ENCODE measurements around the gene IFRD1.

The IFRD1 gene

GRCh38 chr7:112488264-112488552, 37.9 kb downstream of the IFRD1 start:
- Histone ChIP-seq H3K9ac (no peak overlapping the region), H2AFZ (no peak overlapping the region), H3K4me1 (no peaks in the 10 kb centered on the region), H3K36me3 (ENCODE audit: control insufficient read depth, insufficient read depth, low read length) (no peaks in the 10 kb centered on the region), H3K27ac (no peak overlapping the region), H3K9me3 (ENCODE audit: control insufficient read depth, low read length) (no peaks in the 10 kb centered on the region), H3K4me2 (ENCODE audit: low read length) (no peak overlapping the region), H3K4me3 (ENCODE audit: low read depth, low read length) (no peak overlapping the region), H3K27me3 (ENCODE audit: control insufficient read depth, insufficient read depth, low read length) (no peaks in the 10 kb centered on the region), H3K79me2 (no peaks in the 10 kb centered on the region)
- no peak for TF ChIP-seq CTCF (IDR thresholded peaks at IDR 0.05)

- H3K27me3 ChIP-seq (ENCODE audit: control insufficient read depth, insufficient read depth, low read length): no peaks in the 10 kb centered on the region
- no peaks in the 10 kb centered on the region for H3K9me3 ChIP-seq (ENCODE audit: control insufficient read depth, low read length)
- no peak for TF ChIP-seq CTCF (IDR thresholded peaks at IDR 0.05)
- H3K4me3 ChIP-seq (ENCODE audit: low read depth, low read length): no peak overlapping the region
- no peaks in the 10 kb centered on the region for H3K36me3 ChIP-seq (ENCODE audit: control insufficient read depth, insufficient read depth, low read length)
- H2AFZ ChIP-seq: no peak overlapping the region
- no peaks in the 10 kb centered on the region for H3K79me2 ChIP-seq
- no peak overlapping the region for H3K9ac ChIP-seq
- no peak overlapping the region for H3K27ac ChIP-seq
- no peaks in the 10 kb centered on the region for H3K4me1 ChIP-seq
- H3K4me2 ChIP-seq (ENCODE audit: low read length): no peak overlapping the region
Observed at GRCh38 chr7:112492186-112492585, 41.9 kb downstream of the IFRD1 start.

GRCh38 chr7:112494656-112495055, 44.4 kb downstream of the IFRD1 start:
- H2AFZ ChIP-seq: no peak overlapping the region
- H3K36me3 ChIP-seq (ENCODE audit: control insufficient read depth, insufficient read depth, low read length): no peaks in the 10 kb centered on the region
- no peaks in the 10 kb centered on the region for H3K79me2 ChIP-seq
- no peak overlapping the region for H3K9ac ChIP-seq
- H3K4me3 ChIP-seq (ENCODE audit: low read depth, low read length): no peak overlapping the region
- H3K4me1 ChIP-seq: no peaks in the 10 kb centered on the region
- no peak for TF ChIP-seq CTCF (IDR thresholded peaks at IDR 0.05)
- no peak overlapping the region for H3K4me2 ChIP-seq (ENCODE audit: low read length)
- H3K27me3 ChIP-seq (ENCODE audit: control insufficient read depth, insufficient read depth, low read length): no peaks in the 10 kb centered on the region
- no peaks in the 10 kb centered on the region for H3K9me3 ChIP-seq (ENCODE audit: control insufficient read depth, low read length)
- H3K27ac ChIP-seq: no peak overlapping the region

- no peaks in the 10 kb centered on the region for H3K79me2 ChIP-seq
- H2AFZ ChIP-seq: no peak overlapping the region
- H3K4me1 ChIP-seq: no peaks in the 10 kb centered on the region
- no peak overlapping the region for H3K9ac ChIP-seq
- no peaks in the 10 kb centered on the region for H3K27me3 ChIP-seq (ENCODE audit: control insufficient read depth, insufficient read depth, low read length)
- H3K36me3 ChIP-seq (ENCODE audit: control insufficient read depth, insufficient read depth, low read length): no peaks in the 10 kb centered on the region
- no peak overlapping the region for H3K4me2 ChIP-seq (ENCODE audit: low read length)
- TF ChIP-seq CTCF (IDR thresholded peaks at IDR 0.05): no peak
- H3K4me3 ChIP-seq (ENCODE audit: low read depth, low read length): no peak overlapping the region
- H3K27ac ChIP-seq: no peak overlapping the region
- H3K9me3 ChIP-seq (ENCODE audit: control insufficient read depth, low read length): no peaks in the 10 kb centered on the region
Observed at GRCh38 chr7:112495156-112495788, 45.0 kb downstream of the IFRD1 start.

- Histone ChIP-seq H3K4me1 (no peaks in the 10 kb centered on the region), H3K9me3 (ENCODE audit: control insufficient read depth, low read length) (no peaks in the 10 kb centered on the region), H3K4me2 (ENCODE audit: low read length) (no peak overlapping the region), H3K9ac (no peak overlapping the region), H2AFZ (no peak overlapping the region), H3K36me3 (ENCODE audit: control insufficient read depth, insufficient read depth, low read length) (no peaks in the 10 kb centered on the region), H3K4me3 (ENCODE audit: low read depth, low read length) (no peak overlapping the region), H3K27me3 (ENCODE audit: control insufficient read depth, insufficient read depth, low read length) (no peaks in the 10 kb centered on the region), H3K27ac (no peak overlapping the region), H3K79me2 (no peaks in the 10 kb centered on the region)
- TF ChIP-seq CTCF (IDR thresholded peaks at IDR 0.05): peak; percentile 54
Observed at GRCh38 chr7:112495810-112496462, 45.7 kb downstream of the IFRD1 start.

Data from parathyroid adenoma (tissue), 2 donors.